DOHH2 (cell line): Measurements from ENCODE around the gene MSL3B.

ENCODE experiments used
- H3F3A ChIP-seq: fragments of 200-600 bp; sonication (generic), shearing (Covaris generic); 2 replicates; pipeline ENCODE4 v1.6.0; 2016; ENCODE audit warnings: antibody characterized with exemption, mild to moderate bottlenecking; ENCODE audit not compliant: control insufficient read depth, insufficient read depth
- H3K27ac ChIP-seq: fragments of 200-600 bp; sonication (generic); 2 replicates; pipeline ENCODE4 v1.5.1; 2014; ENCODE audit warnings: low read depth, mild to moderate bottlenecking, low read length, moderate library complexity
- H3K27me3 ChIP-seq: fragments of 200-600 bp; sonication (generic); 2 replicates; pipeline ENCODE4 v1.6.1; 2014; ENCODE audit warnings: mild to moderate bottlenecking, low read length, mixed read lengths; ENCODE audit not compliant: control insufficient read depth
- H3K36me3 ChIP-seq: fragments of 200-600 bp; sonication (generic); 2 replicates; pipeline ENCODE4 v1.6.1; 2014; ENCODE audit warnings: mild to moderate bottlenecking, low read length, moderate library complexity, mixed read lengths; ENCODE audit not compliant: control insufficient read depth
- H3K4me1 ChIP-seq: fragments of 200-600 bp; sonication (generic); 2 replicates; pipeline ENCODE4 v1.6.1; 2014; ENCODE audit warnings: mild to moderate bottlenecking, low read length, mixed read lengths; ENCODE audit not compliant: control insufficient read depth
- H3K4me2 ChIP-seq: fragments of 200-600 bp; sonication (generic); 2 replicates; pipeline ENCODE4 v1.6.0; 2014; ENCODE audit warnings: mild to moderate bottlenecking, low read length, moderate library complexity
- H3K4me3 ChIP-seq: fragments of 200-600 bp; sonication (generic); 2 replicates; pipeline ENCODE4 v1.5.1; 2014; ENCODE audit warnings: mild to moderate bottlenecking, low read length, mixed read lengths
- H3K79me2 ChIP-seq: fragments of 200-600 bp; sonication (generic); 2 replicates; pipeline ENCODE4 v1.6.1; 2014; ENCODE audit warnings: mild to moderate bottlenecking, low read length, mixed read lengths; ENCODE audit not compliant: control insufficient read depth
- H3K9me2 ChIP-seq: fragments of 200-600 bp; sonication (generic); replicated peaks from 2 replicates; pipeline ENCODE4 v1.6.1; 2014; ENCODE audit warnings: mild to moderate bottlenecking, low read length, mixed read lengths; ENCODE audit not compliant: control insufficient read depth
- H3K9me3 ChIP-seq: fragments of 200-600 bp; sonication (generic); 2 replicates; pipeline ENCODE4 v1.6.1; 2014; ENCODE audit warnings: antibody characterized with exemption, low read length, mixed read lengths; ENCODE audit not compliant: control insufficient read depth, insufficient read depth
- H4K20me1 ChIP-seq: fragments of 200-600 bp; sonication (generic); 2 replicates; pipeline ENCODE4 v1.6.0; 2014; ENCODE audit warnings: low read depth, mild to moderate bottlenecking, antibody characterized with exemption, low read length, moderate library complexity; ENCODE audit not compliant: control insufficient read depth, insufficient read depth
- CTCF ChIP-seq: fragments of 200-600 bp; sonication (generic); IDR thresholded peaks from one replicate; pipeline ENCODE4 v1.5.1; 2014; ENCODE audit warnings: antibody characterized with exemption, mild to moderate bottlenecking, low read depth, low read length; ENCODE audit not compliant: poor library complexity, severe bottlenecking
- EZH2phosphoT487 ChIP-seq: fragments of 200-600 bp; sonication (generic); IDR thresholded peaks from 2 replicates; pipeline ENCODE4 v1.6.1; 2017; ENCODE audit warnings: borderline replicate concordance, mild to moderate bottlenecking, antibody characterized with exemption, low read length, moderate library complexity, mixed read lengths

Gene MSL3B

DNA sequence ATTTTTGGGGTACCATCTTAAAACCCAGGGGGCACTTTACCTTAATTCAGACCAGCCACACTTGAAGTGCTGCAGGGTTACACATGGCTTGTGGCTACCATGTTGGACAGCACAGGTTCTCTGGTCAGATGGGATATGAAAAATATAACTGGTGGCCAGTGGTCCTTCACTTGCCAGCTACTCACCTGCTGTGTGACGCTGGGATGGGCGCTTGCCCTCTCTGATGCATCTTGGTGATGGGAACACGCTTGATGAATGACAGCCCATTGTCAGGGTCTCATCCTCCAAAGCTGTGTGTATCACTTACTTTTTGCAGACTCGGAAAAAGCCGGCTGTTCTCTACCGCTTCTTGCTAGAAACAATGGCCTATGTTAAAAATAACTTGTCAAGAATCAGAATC lies 36.3 kb downstream of the MSL3B start:
- Histone ChIP-seq H3K9me2 (no peaks in the 10 kb centered on the region), H3K4me1 (peaks cover 11% of the 10 kb centered on the region), H3F3A (peaks cover 17% of the 10 kb centered on the region), H3K27ac (no peak overlapping the region), H3K36me3 (peaks cover 29% of the 10 kb centered on the region), H3K79me2 (peaks cover 11% of the 10 kb centered on the region), H3K4me2 (no peak overlapping the region), H3K4me3 (no peak overlapping the region), H3K9me3 (no peaks in the 10 kb centered on the region), H3K27me3 (no peaks in the 10 kb centered on the region), H4K20me1 (peaks cover 5% of the 10 kb centered on the region; the same call in 1 of the 2 replicates)
- TF ChIP-seq EZH2phosphoT487, result no peak
- no peak for TF ChIP-seq CTCF

DNA sequence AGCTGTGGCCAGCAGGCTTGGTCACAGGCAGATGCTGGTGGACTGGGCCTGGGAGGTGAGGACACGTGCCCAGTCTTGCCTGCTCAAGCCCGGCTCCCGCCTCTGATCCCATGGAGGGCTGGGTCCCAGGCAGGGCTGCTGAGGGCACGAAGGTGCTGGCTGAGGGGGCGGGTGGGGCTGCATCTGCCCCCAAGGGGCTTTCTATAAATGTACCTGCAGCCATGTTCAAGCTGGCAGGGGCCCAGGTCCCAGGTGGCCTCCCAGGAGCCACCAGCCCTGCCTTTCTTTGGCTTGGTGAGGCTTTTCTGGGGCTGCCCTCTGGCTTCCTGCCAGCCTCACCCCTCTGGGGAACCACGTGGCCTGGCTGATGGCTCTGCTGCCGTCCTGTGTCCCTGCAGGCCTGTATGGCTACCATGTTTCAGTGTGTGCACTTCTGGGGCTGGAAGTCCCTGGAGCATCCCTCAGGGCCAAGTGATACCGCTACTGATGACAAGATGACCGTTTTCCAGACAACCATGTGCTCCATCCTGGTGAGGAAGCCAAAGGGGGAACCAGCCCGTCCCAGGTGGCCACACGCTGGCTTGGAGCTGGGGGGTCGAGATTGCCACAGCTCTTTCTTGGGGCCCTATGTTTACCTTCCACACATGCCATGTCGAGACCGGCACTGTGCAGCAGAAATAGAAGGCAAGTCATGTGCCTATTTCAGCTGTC lies 37.0 kb downstream of the MSL3B start:
- Histone ChIP-seq H3K9me3 (no peaks in the 10 kb centered on the region), H3K36me3 (peaks cover 22% of the 10 kb centered on the region), H3K27me3 (no peaks in the 10 kb centered on the region), H3K4me3 (no peak overlapping the region), H3F3A (peaks cover 15% of the 10 kb centered on the region), H3K9me2 (no peaks in the 10 kb centered on the region), H4K20me1 (no peaks in the 10 kb centered on the region; the same call in 1 of the 2 replicates), H3K27ac (no peak overlapping the region), H3K79me2 (peaks cover 4% of the 10 kb centered on the region), H3K4me1 (peaks cover 11% of the 10 kb centered on the region), H3K4me2 (no peak overlapping the region; the same call in 1 of the 2 replicates)
- TF ChIP-seq CTCF, result no peak
- TF ChIP-seq EZH2phosphoT487, result no peak

GRCh38 chr2:233830111-233830802 lies 37.9 kb downstream of the MSL3B start:
- no peak for TF ChIP-seq CTCF
- no peak for TF ChIP-seq EZH2phosphoT487
- no peaks in the 10 kb centered on the region for H3K27me3 ChIP-seq
- peaks cover 11% of the 10 kb centered on the region for H3K4me1 ChIP-seq
- H3K4me3 ChIP-seq, result no peak overlapping the region
- H3K4me2 ChIP-seq, result no peak overlapping the region
- H3K79me2 ChIP-seq, result no peaks in the 10 kb centered on the region
- peaks cover 13% of the 10 kb centered on the region for H3K36me3 ChIP-seq
- no peak overlapping the region for H3K27ac ChIP-seq
- no peaks in the 10 kb centered on the region for H3K9me3 ChIP-seq
- H3K9me2 ChIP-seq, result no peaks in the 10 kb centered on the region
- no peaks in the 10 kb centered on the region; the same call in 1 of the 2 replicates for H4K20me1 ChIP-seq
- peaks cover 15% of the 10 kb centered on the region for H3F3A ChIP-seq
